HG03025 (cell line): ENCODE data around the gene MYO5C.
A peak's percentile ranks its signal among the peaks of the same experiment; 100 is the strongest.

ENCODE experiments used
- ATAC-seq: cut with Tn5 transposase; IDR thresholded peaks from one replicate; pipeline ENCODE4 v1.9.1; 2021; ENCODE audit warnings: mild to moderate bottlenecking, moderate library complexity; ENCODE audit not compliant: unreplicated experiment, low FRiP score

MYO5C gene

GRCh38 chr15:52295421-52296001 is at the start of gene MYO5C:
MYO5C (minus strand) TSS chr15:52295804; CDS start chr15:52295636, 168 bp downstream.
- no peak for ATAC-seq

DNA sequence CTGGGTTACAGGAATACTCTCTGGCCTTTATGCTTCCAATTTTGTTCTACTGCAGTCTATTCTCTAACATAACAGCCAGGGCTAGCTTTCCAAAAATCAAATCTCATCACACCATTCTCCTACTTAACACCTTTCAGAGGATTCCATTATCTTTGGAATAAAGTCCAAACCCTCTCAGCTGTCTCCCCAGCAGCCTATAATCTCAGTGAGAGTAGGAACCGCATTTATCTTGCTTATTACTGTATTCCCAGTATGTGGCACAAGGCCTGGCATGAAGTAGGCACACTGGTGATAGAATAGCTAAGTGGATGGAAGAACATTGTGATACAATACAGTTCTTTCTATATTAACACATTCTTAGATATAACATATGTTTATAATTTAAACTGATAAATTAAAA is 49.0 kb upstream of the MYO5C start:
- ATAC-seq = no peak

GRCh38 chr15:52343831-52344230 is 48.2 kb upstream of the MYO5C start:
- ATAC-seq = no peak

DNA sequence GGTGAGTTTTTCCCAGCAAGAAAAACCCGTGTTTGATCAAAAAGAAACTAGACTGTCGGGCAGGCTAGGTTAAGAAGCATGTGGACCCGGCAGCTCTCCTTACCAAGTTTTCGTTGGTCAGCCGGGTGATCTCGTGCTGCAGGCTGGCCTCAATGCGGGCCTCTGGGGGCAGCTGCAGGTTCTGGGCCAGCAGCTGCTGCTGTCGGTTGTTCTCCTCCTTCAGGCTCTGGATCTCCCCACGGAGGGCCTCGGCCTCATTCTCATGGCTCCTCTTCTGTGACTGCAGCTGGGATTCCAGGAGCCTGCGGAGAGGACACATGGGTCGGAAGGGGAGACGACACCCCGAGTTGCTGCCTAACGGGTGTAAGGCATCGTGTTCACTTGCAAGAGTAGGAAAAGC is 44.5 kb upstream of the MYO5C start:
- ATAC-seq = no peak

- ATAC-seq = no peak
Measured at GRCh38 chr15:52338891-52339290, 43.3 kb upstream of the MYO5C start.

- ATAC-seq = no peak
Measured at GRCh38 chr15:52338058-52338457, 42.5 kb upstream of the MYO5C start.

DNA sequence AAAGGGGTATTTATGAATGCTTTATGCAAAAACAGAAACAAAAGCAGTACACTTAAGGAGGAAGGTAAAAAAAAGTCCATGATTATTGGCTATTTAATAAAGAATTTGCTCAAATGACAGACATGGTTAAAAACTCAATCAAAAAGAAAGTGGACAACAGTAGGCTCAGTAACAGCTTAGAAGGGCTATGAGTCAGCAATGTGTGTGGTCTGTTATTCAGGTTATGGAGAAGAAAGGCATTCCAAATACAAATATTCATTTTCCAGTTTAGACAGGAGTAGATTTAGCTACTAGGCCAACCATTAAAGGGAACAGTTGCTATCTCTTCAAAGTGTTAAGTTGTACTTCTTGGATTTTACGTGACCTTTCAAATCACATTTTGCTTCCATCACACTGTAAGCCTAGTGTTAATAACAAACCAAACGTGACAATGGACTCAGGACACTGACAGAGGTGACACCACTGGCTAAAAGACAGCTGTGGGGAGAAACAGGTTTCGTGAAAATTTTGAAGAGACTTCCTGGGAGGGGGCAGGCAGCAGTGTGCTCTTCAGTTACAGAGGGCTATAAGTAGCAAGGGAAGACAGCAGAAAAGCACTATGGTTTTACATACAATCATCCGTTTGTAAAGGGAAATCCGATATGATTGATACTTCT is 41.7 kb upstream of the MYO5C start:
- ATAC-seq = no peak

- ATAC-seq = no peak
Measured at GRCh38 chr15:52336529-52336928, 40.9 kb upstream of the MYO5C start.

- no peak for ATAC-seq
Measured at GRCh38 chr15:52334491-52335160, 39.0 kb upstream of the MYO5C start.

GRCh38 chr15:52331490-52332240 is 36.1 kb upstream of the MYO5C start:
- peak; percentile 59 for ATAC-seq

GRCh38 chr15:52329987-52330386 is 34.4 kb upstream of the MYO5C start:
- no peak for ATAC-seq

DNA sequence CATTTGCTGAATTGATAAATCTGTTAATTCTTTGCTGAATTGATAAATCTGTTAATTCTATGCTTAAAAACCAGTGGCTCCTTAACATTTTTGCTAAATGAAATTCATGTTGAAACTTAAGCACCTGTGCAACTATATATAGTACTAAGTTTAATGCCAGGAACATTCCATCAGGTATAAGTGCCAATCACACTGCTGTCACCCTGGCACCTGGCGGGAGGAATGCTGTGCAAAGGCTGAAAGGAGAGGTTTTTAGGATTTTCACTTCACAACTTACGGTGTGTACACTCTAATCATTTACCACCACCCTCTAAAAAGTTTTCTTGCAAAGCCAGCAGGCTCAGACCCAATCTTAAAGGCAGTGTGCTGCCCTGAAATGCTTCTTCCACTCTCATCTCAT is 33.5 kb upstream of the MYO5C start:
- no peak for ATAC-seq

DNA sequence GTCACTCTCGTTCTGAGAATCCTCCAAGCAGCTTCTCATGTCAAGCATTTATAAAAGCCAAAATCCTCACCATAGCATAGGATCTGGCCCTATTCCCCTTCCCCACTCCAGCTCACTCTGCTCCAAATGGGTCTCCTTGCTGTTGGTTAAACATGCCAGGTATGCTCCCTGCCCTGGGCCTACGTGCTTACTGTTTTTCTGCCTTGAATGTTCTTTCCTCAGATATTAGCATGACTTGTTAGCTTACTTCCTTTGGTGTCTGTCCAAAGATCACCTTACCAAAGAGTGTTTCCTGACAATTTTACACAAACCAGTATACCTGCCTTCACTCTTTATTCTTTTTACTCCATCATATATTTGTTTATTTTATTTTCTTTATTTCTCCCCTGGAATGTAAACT is 33.1 kb upstream of the MYO5C start:
- ATAC-seq = no peak

DNA sequence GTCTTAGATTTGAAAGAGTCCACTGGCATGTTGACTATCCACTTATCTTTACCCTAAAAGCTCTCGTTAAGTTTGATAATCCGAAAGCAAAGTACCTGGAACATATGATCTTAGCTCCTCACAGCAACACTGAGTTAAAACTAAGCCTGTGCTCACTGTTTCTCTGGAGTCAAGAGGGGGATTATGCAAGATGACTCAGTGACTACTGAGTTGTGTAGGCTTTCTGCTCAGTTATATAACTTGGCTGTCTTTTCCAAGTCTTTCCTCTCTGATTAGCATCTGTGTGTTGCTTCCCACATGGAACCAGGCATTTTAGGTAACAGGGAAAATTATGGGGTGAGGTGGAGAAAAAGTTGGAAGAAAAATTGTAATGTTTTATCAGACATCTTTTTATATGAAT is 31.2 kb upstream of the MYO5C start:
- no peak for ATAC-seq

DNA sequence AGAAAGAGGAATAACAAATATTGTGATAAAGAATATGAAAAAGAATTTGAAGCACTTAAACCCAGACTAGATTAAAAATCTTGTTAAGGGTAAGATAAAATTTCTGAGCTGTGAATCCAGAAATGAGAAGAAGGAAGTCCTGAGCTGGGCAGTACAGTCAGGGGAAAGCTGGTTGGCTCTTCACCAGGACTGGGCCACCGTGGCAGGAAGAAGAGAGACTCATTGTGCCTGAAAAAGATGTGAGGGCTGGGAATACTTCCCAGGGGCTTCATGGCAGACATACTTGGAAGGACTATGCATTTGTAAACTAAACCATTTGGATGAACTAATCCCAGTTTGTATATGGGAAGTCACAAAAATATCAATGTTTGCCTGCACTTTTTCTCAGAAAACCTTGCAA is 28.5 kb upstream of the MYO5C start:
- ATAC-seq = no peak

DNA sequence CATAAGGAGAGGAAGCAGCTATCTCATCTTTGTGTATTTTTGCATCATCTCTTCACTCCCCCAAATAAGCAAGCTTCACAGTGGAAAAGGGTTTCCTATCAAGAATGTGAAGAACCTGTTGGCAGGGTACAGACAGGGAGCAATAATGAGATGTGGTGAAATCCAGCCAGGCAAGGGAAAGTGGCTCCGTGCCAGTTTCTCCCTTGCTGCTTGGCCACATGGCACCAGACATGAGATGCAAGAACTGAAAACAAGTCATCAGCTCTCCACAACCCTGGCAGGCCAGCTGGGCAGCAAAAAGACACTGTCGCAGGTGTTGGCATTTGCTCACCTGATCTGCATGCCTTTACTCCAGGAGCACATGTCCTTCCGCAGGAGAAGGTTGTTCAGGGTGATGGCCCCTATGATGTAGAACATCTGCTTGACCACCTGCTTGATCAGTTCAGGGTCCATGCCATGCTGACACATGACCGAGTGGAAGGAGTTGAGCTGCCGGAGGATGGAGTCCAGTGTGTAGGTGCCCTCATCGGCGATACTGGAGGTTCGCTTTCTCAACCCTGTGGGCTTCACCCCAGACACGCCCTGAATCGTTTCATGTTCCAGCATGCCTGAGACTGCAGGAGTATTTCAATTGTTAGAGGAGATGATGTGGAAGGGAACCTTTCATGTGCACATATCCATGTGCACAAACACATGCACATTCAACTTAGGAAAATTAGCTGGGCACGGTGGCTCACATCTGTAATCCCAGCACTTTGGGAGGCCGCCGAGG is 23.3 kb upstream of the MYO5C start:
- ATAC-seq = no peak

DNA sequence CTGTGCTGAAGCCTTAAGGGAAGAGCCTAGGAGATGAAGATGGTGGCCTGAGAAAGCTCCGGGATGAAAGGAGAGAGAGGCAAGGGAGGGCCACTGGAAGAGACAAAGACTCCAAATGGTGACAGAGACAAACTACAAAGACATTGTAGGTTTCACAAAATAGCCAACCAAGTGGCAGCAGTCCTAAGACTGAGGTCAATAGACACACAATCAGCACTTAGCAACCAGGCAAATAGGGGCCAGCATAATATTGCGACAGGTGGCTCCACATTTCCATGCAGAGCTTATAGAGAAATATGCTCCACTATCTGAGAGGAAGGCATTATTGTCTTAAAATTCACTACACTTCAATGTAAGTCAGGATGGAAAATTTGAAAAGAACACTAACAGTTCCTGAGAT is 22.1 kb upstream of the MYO5C start:
- no peak for ATAC-seq

- ATAC-seq = no peak
Measured at GRCh38 chr15:52317022-52317421, 21.4 kb upstream of the MYO5C start.

DNA sequence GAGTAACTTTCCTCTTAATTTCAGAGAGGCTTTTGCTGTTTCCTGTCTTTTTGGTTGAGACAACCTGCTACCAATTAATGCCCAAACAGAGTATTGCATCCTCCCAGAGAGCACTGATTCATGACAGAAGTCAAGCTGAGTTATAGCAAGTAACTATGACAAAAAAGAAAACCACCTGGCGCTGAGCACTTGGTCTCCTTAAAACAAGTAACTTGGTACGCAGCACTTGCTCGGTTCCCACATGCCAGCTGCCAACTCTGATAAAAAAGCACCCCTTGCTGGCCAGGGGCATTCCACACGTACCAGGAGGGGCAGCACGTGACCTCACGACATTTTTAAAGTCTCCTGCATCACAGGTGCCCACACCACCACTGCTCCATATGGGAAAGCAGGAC is 13.5 kb upstream of the MYO5C start:
- no peak for ATAC-seq

GRCh38 chr15:52308446-52309153 is 13.0 kb upstream of the MYO5C start:
- no peak for ATAC-seq
